ENCODE data around the gene SMIM33. TPM values are rescaled to one million over a fixed set of nuclear protein-coding genes. Genes with fewer than 3 reads are reported as not detected.
A peak's percentile ranks its signal among the peaks of the same experiment; 100 is the strongest.

The SMIM33 gene

DNA sequence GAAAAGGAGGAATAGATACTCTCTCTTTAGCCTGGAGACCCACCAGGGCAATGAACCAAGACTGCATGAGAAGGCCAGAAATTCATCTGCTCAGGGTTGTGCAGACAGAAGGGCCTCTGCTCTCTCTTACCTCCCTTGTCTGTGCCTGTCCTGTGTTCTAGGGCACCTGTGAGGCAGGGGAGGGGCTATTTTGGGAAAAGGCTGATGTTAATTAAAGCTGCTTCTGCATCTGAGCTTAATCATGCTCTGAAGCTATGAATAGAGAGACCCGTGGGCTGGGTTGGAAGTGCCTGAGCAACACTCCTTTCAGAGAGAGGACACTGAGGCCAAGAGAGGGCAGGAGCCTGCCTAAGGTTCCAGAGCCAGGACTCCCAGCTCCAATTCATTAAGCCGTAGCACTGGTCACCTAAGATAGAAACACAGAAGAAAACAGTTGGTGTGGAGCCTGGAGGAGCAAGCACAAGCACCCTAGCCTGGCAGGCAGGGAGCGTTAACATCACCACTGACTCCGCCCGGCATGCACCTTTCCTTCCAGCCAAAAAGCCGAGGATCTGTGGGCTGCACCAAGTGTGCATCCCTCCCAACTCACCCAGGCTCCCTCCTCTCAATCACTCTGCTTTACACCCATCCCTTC lies 43.2 kb downstream of the SMIM33 start:
- Histone ChIP-seq H2AK5ac (ENCODE audit: low read length) (no peak overlapping the region), H3K4me1 (ENCODE audit: control insufficient read depth, low read depth, low read length) (peaks cover 5% of the 10 kb centered on the region), H2BK5ac (ENCODE audit: low read length) (no peak overlapping the region), H3K27ac (ENCODE audit: low read depth, low read length) (no peak overlapping the region), H4K5ac (ENCODE audit: low read length) (no peak overlapping the region), H3K79me1 (ENCODE audit: low read length) (no peaks in the 10 kb centered on the region), H2BK15ac (replicated peaks; ENCODE audit: low read depth) (no peak overlapping the region), H3K4me2 (ENCODE audit: low read length) (no peak overlapping the region), H3K56ac (ENCODE audit: low read length) (no peak overlapping the region), H3K36me3 (ENCODE audit: control insufficient read depth, insufficient read depth, low read length) (no peaks in the 10 kb centered on the region), H3K27me3 (ENCODE audit: insufficient read depth, low read length, poor library complexity) (no peaks in the 10 kb centered on the region), H3K23ac (ENCODE audit: low read length) (no peak overlapping the region), H3K4me3 (ENCODE audit: low read length) (no peak overlapping the region), H3K79me2 (ENCODE audit: control insufficient read depth, insufficient read depth, low read length) (no peaks in the 10 kb centered on the region), H3K9ac (ENCODE audit: low read length) (no peak overlapping the region), H3K18ac (ENCODE audit: low read length) (no peak overlapping the region), H4K8ac (ENCODE audit: low read depth, low read length) (no peak overlapping the region), H2BK120ac (ENCODE audit: low read depth, low read length) (no peak overlapping the region), H3K4ac (ENCODE audit: low read depth, low read length) (no peak overlapping the region)
- no peak for DNase-seq
- no CpG with 5 or more reads among the region's 6 CpGs for WGBS (ENCODE audit: extremely low coverage, insufficient coverage, low lambda C conversion rate)

GRCh38 chr5:139514486-139514856 lies 43.7 kb downstream of the SMIM33 start:
- H3K4me2 ChIP-seq (ENCODE audit: low read length): no peak overlapping the region
- no peaks in the 10 kb centered on the region for H3K36me3 ChIP-seq (ENCODE audit: control insufficient read depth, insufficient read depth, low read length)
- H2AK5ac ChIP-seq (ENCODE audit: low read length): no peak overlapping the region
- no peak overlapping the region for H3K9ac ChIP-seq (ENCODE audit: low read length)
- no peak overlapping the region for H2BK120ac ChIP-seq (ENCODE audit: low read depth, low read length)
- H3K18ac ChIP-seq (ENCODE audit: low read length): no peak overlapping the region
- no peak for DNase-seq
- peaks cover 5% of the 10 kb centered on the region for H3K4me1 ChIP-seq (ENCODE audit: control insufficient read depth, low read depth, low read length)
- no peak overlapping the region for H3K4ac ChIP-seq (ENCODE audit: low read depth, low read length)
- no peak overlapping the region for H4K5ac ChIP-seq (ENCODE audit: low read length)
- H3K27ac ChIP-seq (ENCODE audit: low read depth, low read length): no peak overlapping the region
- H3K27me3 ChIP-seq (ENCODE audit: insufficient read depth, low read length, poor library complexity): no peaks in the 10 kb centered on the region
- no CpG with 5 or more reads among the region's 2 CpGs for WGBS (ENCODE audit: extremely low coverage, insufficient coverage, low lambda C conversion rate)
- no peak overlapping the region for H3K4me3 ChIP-seq (ENCODE audit: low read length)
- H3K23ac ChIP-seq (ENCODE audit: low read length): no peak overlapping the region
- no peak overlapping the region for H3K56ac ChIP-seq (ENCODE audit: low read length)
- no peak overlapping the region for H2BK5ac ChIP-seq (ENCODE audit: low read length)
- no peak overlapping the region for H4K8ac ChIP-seq (ENCODE audit: low read depth, low read length)
- H3K79me2 ChIP-seq (ENCODE audit: control insufficient read depth, insufficient read depth, low read length): no peaks in the 10 kb centered on the region
- no peak overlapping the region for H2BK15ac ChIP-seq (replicated peaks; ENCODE audit: low read depth)
- H3K79me1 ChIP-seq (ENCODE audit: low read length): no peaks in the 10 kb centered on the region

DNA sequence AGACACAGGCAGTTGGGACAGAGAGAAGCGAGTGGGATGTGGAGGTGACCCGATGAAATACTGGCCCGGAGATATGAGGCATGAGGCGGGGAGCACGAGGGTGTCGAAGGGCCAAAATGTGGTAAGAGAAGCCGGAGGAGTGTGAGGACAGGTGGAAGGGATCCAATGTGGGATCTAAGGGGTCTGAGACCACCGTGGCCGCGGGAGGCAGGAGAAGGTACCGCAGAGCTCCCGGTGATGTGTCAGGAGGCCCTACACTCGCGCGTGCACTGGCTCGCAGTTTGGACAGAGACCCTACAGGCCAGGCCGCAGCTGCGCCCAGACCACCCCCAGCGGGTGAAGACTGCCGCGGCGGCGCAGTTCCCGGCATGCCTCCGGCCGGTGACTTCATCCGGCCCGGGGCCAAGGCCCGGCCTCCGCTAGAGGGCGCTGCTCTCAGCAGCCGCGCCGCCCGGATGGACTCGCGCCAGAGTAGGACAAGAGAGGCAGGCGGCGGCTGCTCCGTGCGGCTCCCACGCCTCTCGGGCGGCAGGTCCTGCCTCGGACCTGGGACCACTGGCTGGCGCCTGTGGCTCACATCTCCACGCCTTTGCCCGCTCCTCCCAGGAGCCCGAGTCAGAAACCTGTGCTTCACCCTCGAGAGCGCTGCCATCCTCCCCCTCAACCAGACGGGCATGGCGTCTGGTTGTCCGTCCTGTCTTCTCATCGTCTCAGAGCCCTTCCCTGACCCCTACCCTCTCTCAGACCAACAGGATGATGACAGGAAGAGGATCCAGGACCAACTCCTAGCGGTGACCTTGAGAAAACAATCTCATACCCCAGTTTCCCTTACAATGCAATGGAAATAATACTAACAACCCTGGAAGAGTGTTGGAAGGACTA lies 47.1 kb downstream of the SMIM33 start:
- H3K27me3 ChIP-seq (ENCODE audit: insufficient read depth, low read length, poor library complexity): no peaks in the 10 kb centered on the region
- H3K4me3 ChIP-seq (ENCODE audit: low read length): peak overlapping the region; percentile 61
- peak overlapping the region; percentile 97 for H3K23ac ChIP-seq (ENCODE audit: low read length)
- H4K8ac ChIP-seq (ENCODE audit: low read depth, low read length): peak overlapping the region; percentile 29
- WGBS (ENCODE audit: extremely low coverage, insufficient coverage, low lambda C conversion rate): no CpG with 5 or more reads among the region's 56 CpGs
- no peaks in the 10 kb centered on the region for H3K79me2 ChIP-seq (ENCODE audit: control insufficient read depth, insufficient read depth, low read length)
- peak overlapping the region; percentile 55 for H3K18ac ChIP-seq (ENCODE audit: low read length)
- peak overlapping the region; percentile 25 for H2AK5ac ChIP-seq (ENCODE audit: low read length)
- no peak overlapping the region for H2BK15ac ChIP-seq (replicated peaks; ENCODE audit: low read depth)
- peaks cover 5% of the 10 kb centered on the region for H3K4me1 ChIP-seq (ENCODE audit: control insufficient read depth, low read depth, low read length)
- H3K79me1 ChIP-seq (ENCODE audit: low read length): no peaks in the 10 kb centered on the region
- no peak overlapping the region for H2BK120ac ChIP-seq (ENCODE audit: low read depth, low read length)
- H3K36me3 ChIP-seq (ENCODE audit: control insufficient read depth, insufficient read depth, low read length): no peaks in the 10 kb centered on the region
- H3K9ac ChIP-seq (ENCODE audit: low read length): peak overlapping the region; percentile 82
- peak; percentile 95 for DNase-seq
- H4K5ac ChIP-seq (ENCODE audit: low read length): no peak overlapping the region
- peak overlapping the region; percentile 93 for H2BK5ac ChIP-seq (ENCODE audit: low read length)
- peak overlapping the region; percentile 93 for H3K4me2 ChIP-seq (ENCODE audit: low read length)
- H3K56ac ChIP-seq (ENCODE audit: low read length): peak overlapping the region; percentile 98
- H3K27ac ChIP-seq (ENCODE audit: low read depth, low read length): peak overlapping the region; percentile 58
- no peak overlapping the region for H3K4ac ChIP-seq (ENCODE audit: low read depth, low read length)

Small RNAs within 50 kb of the gene (small RNA-seq; reads per million reads assigned to genes)
- gene RNU5B-4P (ENCODE audit: insufficient read depth): not detected

All from mesendoderm (in vitro differentiated cells).